IPS-18a (cell line): ENCODE measurements around the gene MACROD2.

Source experiments
- H3K27ac ChIP-seq: one replicate; pipeline ENCODE4 v1.5.1; 2013; ENCODE audit warnings: low read length
- H3K27me3 ChIP-seq: one replicate; pipeline ENCODE4 v1.6.1; 2013; ENCODE audit warnings: mild to moderate bottlenecking, low read length; ENCODE audit not compliant: control insufficient read depth, insufficient read depth
- H3K36me3 ChIP-seq: one replicate; pipeline ENCODE4 v1.6.1; 2013; ENCODE audit warnings: low read depth, low read length; ENCODE audit not compliant: control insufficient read depth
- H3K4me1 ChIP-seq: one replicate; pipeline ENCODE4 v1.6.1; 2013; ENCODE audit warnings: low read depth, low read length; ENCODE audit not compliant: control insufficient read depth
- H3K4me3 ChIP-seq: one replicate; pipeline ENCODE4 v1.5.1; 2013; ENCODE audit warnings: low read length
- H3K9ac ChIP-seq: one replicate; pipeline ENCODE4 v1.6.1; 2013; ENCODE audit warnings: mild to moderate bottlenecking, low read length, moderate library complexity
- H3K9me3 ChIP-seq: one replicate; pipeline ENCODE4 v1.6.1; 2013; ENCODE audit warnings: low read depth, low read length; ENCODE audit not compliant: control insufficient read depth

MACROD2 gene

DNA sequence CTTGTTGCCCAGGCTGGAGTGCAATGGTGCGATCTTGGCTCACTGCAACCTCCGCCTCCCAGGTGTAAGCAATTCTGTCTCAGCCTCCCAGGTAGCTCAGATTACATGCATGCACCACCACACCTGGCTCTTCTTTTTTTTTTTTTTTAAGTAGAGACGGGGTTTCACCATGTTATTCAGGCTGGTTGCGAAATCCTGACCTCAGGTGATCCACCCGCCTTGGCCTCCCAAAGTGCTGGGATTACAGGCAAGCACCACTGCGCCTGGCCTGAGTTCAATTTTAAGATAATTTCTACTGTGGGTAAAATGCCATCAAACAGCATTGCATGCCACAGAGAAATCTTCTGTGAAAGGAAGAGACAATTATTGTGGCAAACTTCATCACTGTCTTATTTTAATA is 1944.8 kb downstream of the MACROD2 start:
- Histone ChIP-seq H3K27me3 (no peaks in the 10 kb centered on the region), H3K36me3 (no peaks in the 10 kb centered on the region), H3K9ac (no peak overlapping the region), H3K9me3 (peaks cover 6% of the 10 kb centered on the region), H3K27ac (no peak overlapping the region), H3K4me3 (no peak overlapping the region), H3K4me1 (no peaks in the 10 kb centered on the region)

DNA sequence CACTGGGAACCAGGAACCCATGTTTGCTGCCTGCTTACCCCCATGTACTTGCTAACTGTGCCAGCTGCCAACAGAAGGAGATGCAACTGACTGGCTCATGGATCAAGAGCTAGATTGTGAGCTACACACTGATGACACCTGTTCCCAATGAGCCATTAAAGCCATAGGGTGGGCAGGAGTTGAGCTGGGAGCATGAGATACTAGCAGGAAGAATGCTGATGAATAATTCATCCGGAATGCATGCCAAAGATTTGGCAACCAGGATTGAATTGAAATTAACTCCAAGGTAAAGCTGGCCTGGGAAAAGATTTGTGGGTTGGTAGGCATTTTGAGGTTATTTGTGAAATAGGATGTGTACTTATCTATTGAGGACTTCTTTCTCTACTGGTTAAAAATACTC is 1946.8 kb downstream of the MACROD2 start:
- no peak overlapping the region for H3K27ac ChIP-seq
- no peaks in the 10 kb centered on the region for H3K36me3 ChIP-seq
- H3K27me3 ChIP-seq = no peaks in the 10 kb centered on the region
- peaks cover 6% of the 10 kb centered on the region for H3K9me3 ChIP-seq
- no peaks in the 10 kb centered on the region for H3K4me1 ChIP-seq
- no peak overlapping the region for H3K9ac ChIP-seq
- H3K4me3 ChIP-seq = no peak overlapping the region

DNA sequence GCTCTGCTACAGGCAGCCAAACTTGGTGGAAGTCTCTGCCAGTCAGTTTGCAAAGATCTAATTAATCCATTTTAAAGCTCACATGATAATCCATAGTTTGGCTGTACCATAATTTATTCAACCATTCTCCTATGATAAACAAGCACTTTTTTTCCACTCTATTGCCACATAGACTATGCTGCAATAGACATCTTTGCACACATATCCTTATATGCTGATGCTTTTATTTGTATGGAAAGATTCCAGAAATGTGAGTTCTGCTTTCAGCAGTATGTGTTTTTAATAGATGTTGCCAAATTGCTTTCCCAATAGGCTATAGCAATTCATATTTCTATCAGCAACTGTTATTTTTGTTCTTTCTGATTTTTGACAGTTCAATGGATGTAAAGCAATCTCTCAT is 1950.0 kb downstream of the MACROD2 start:
- Histone ChIP-seq H3K9ac (no peak overlapping the region), H3K27me3 (no peaks in the 10 kb centered on the region)

DNA sequence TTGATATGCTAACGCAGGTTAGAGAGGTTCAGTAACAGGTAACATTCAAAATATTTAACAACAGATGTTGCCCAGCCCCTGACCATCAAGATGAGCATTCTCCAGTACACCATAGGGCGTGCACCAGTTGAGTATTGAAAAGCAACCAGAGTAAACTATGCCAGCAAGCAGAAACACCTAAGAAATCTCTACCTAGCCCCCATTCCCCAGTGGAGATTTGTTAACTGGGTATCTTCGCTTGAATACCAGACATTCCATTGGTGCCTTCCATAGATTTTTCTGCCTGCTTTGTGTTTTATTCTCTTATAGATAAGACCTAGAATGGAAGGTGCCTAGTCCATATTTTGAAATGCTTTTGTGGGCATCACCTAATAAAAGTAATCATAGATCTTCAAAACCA is 1954.1 kb downstream of the MACROD2 start:
- H3K27ac ChIP-seq = no peak overlapping the region
- H3K27me3 ChIP-seq = no peaks in the 10 kb centered on the region
- H3K4me1 ChIP-seq = peaks cover 20% of the 10 kb centered on the region
- no peaks in the 10 kb centered on the region for H3K36me3 ChIP-seq
- no peak overlapping the region for H3K9ac ChIP-seq
- no peak overlapping the region for H3K4me3 ChIP-seq
- no peaks in the 10 kb centered on the region for H3K9me3 ChIP-seq

More for the DNA sequence above, 1950.0 kb downstream of the MACROD2 start:
- Histone ChIP-seq H3K4me1 (peaks cover 20% of the 10 kb centered on the region), H3K27ac (no peak overlapping the region), H3K36me3 (no peaks in the 10 kb centered on the region), H3K9me3 (no peaks in the 10 kb centered on the region), H3K4me3 (no peak overlapping the region)

DNA sequence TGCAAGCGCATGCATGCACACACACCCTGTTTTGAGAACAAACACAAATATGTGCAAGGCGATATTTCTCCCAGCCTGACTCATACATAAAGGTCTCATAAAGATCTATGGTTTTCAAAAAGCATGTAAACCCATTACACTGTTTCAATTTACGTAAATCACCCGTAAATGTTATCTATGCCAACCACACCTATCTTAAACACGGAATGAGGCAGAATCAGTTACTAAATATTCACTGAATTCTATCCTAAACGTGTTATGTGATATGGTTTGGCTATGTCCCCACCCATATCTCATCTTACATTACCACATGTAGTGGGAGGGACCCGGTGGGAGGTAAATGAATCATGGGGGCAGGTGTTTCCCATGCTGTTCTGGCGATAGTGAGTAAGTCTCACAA is 1956.3 kb downstream of the MACROD2 start:
- Histone ChIP-seq H3K9ac (no peak overlapping the region), H3K4me1 (peaks cover 20% of the 10 kb centered on the region), H3K36me3 (no peaks in the 10 kb centered on the region), H3K4me3 (no peak overlapping the region), H3K27ac (no peak overlapping the region), H3K9me3 (no peaks in the 10 kb centered on the region), H3K27me3 (no peaks in the 10 kb centered on the region)

DNA sequence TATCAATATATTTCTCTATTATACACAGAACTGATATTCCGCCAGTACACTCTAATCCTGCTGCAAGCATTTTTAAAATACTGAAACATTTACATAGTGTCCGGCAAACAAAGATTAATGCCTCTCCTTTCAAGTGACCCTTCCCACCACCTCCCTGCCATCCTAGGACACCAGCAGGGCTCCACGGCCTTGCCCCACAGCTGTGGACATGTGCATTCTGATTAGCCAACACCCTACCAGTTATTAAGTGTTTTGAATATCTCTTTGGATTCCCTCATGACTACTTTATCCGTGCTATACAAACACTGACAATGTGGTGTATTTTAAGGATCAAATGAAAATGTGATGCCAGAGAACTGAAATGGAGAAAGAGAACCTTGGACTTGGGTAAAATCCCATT is 1962.8 kb downstream of the MACROD2 start:
- no peaks in the 10 kb centered on the region for H3K9me3 ChIP-seq
- peaks cover 6% of the 10 kb centered on the region for H3K4me1 ChIP-seq
- H3K27me3 ChIP-seq = no peaks in the 10 kb centered on the region
- H3K4me3 ChIP-seq = no peak overlapping the region
- H3K27ac ChIP-seq = no peak overlapping the region
- H3K9ac ChIP-seq = no peak overlapping the region
- no peaks in the 10 kb centered on the region for H3K36me3 ChIP-seq

DNA sequence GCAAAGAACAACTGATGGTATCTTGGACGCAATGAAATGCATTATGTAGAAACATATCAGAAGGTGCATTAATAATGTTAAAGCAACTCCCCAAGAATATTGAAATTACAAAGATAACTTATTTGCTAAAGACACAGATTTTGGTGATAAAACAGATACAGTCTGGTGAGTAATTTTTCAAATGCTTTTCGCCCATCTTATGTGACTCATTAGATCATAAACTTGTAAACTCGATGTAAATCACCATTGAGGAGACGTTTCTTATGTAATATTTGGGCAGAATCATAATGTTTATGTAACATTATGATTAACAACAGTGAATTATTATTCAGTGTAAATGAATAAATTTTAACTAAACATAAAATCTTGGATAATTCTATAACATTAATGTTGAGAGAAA is 1969.8 kb downstream of the MACROD2 start:
- Histone ChIP-seq H3K9ac (no peak overlapping the region), H3K36me3 (no peaks in the 10 kb centered on the region), H3K9me3 (no peaks in the 10 kb centered on the region), H3K27ac (no peak overlapping the region), H3K4me3 (no peak overlapping the region), H3K4me1 (peaks cover 6% of the 10 kb centered on the region), H3K27me3 (no peaks in the 10 kb centered on the region)

DNA sequence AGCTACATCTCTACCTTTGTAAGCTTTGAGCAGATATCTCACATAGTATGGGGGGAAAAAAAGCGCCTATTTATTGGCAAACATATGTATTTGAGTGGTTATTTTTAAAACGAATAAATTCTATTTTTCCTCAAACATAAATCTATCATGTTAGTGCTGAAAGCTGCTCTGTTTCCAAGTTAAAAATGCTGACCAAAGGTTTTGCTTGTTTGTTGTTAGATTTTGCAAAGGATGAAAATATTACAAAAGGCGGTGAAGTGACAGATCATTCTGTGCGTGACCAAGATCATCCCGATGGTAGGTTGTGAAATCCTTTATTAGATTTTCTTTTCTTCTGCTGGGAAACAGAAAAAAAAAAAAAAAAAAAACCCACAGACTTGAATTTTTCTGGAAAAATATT is 1972.0 kb downstream of the MACROD2 start:
- no peak overlapping the region for H3K4me3 ChIP-seq
- H3K36me3 ChIP-seq = no peaks in the 10 kb centered on the region
- no peak overlapping the region for H3K9ac ChIP-seq

DNA sequence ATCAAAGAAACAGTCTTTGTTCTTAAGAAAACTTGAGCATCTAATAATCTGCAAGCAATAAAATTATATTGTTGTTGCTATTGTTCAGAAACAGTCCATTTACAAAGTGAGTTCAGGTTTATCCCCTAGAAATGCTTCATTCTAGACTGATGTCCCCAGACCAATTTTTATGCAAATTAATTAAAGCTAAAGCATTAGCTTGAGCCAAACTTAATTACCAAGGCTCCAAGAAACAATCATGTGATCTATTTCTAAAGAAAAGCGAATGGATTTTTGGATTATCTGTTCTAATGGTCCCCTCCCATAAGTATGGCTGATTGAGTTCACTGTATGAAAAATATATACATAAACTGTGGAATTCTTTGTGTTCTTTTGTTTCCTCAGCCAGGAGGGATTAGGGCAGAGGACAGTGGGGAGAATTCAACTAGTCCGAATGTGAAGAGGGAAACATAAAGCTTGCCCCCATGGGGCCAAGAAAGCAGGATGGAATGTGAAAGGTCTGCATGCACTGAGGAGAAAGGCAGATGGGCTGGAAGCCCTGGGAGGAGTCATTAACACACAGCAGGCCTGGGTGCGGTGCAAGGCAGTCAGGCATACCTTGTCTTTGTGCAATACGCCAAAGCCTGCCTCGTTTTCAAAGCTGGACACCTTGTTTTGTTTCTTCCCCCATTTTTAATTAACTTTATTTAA is 1980.9 kb downstream of the MACROD2 start:
- Histone ChIP-seq H3K9me3 (peaks cover 12% of the 10 kb centered on the region), H3K4me1 (peaks cover 44% of the 10 kb centered on the region), H3K36me3 (no peaks in the 10 kb centered on the region), H3K9ac (peak overlapping the region; percentile 47), H3K4me3 (peak overlapping the region; percentile 30), H3K27me3 (no peaks in the 10 kb centered on the region), H3K27ac (peak overlapping the region; percentile 73)

More for the DNA sequence above, 1972.0 kb downstream of the MACROD2 start:
- peaks cover 7% of the 10 kb centered on the region for H3K9me3 ChIP-seq
- H3K27me3 ChIP-seq = no peaks in the 10 kb centered on the region
- no peak overlapping the region for H3K27ac ChIP-seq
- peaks cover 6% of the 10 kb centered on the region for H3K4me1 ChIP-seq

DNA sequence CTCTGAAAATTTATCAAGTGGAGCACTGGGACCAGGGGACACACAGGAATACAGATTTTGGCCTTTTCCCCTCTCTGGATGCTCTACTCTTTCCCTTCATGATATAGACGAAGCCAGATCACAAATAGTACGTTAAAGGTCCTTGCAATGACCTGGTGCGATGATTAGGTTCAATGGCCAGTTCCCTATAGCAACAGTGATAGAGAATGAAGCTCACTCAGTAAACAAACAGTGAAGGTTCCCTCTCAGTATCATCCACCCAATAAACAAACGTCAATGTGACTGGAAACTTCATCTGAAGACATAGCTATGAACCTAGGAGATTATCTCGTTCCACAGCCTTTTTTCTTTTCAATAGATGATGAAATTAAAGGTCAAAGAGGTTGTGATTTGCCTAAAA is 1981.7 kb downstream of the MACROD2 start:
- H3K4me3 ChIP-seq = no peak overlapping the region
- H3K27ac ChIP-seq = peak overlapping the region; percentile 69
- H3K27me3 ChIP-seq = no peaks in the 10 kb centered on the region
- peaks cover 44% of the 10 kb centered on the region for H3K4me1 ChIP-seq
- H3K36me3 ChIP-seq = no peaks in the 10 kb centered on the region
- H3K9ac ChIP-seq = peak overlapping the region; percentile 47
- peaks cover 7% of the 10 kb centered on the region for H3K9me3 ChIP-seq

DNA sequence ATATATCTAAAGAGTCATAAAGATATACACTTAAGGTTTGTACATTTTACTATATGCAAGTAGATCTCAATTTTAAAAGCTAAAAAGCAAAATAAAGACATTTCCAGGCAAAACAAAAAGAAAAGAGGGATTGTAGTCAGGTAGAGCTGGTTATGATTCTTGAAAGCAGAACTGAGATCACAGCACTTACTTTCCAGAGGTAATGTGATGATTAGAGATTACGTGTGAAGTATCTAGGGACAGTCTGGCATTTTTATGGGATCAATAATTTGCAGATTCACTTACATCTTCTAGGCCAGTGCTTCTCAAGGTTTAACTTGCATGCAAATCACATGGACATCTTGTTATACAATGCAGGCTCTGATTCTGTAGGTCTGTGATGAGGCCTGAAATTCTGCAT is 1982.4 kb downstream of the MACROD2 start:
- no peaks in the 10 kb centered on the region for H3K27me3 ChIP-seq
- H3K4me1 ChIP-seq = peaks cover 44% of the 10 kb centered on the region
- H3K4me3 ChIP-seq = no peak overlapping the region
- no peaks in the 10 kb centered on the region for H3K36me3 ChIP-seq
- no peak overlapping the region for H3K27ac ChIP-seq
- H3K9ac ChIP-seq = no peak overlapping the region
- H3K9me3 ChIP-seq = peaks cover 5% of the 10 kb centered on the region
